ENCODE data around the gene POR.

The POR gene

GRCh38 chr7:75995052-75995471 lies 80.1 kb downstream of the POR start:
- peak overlapping the region; percentile 63 for H3K4me3 ChIP-seq (ENCODE audit: low read depth, low read length)
- POLR2A ChIA-PET = interaction anchor here (0.8 to 1.5 kb wide), 2 partner anchors 17 to 25 kb away, joined by 3 read pairs; no protein-coding TSS in a partner anchor
- CTCF ChIA-PET = interaction anchor here (1.0 to 1.1 kb wide), 2 partner anchors 25 to 130 kb away, joined by 3 read pairs; no protein-coding TSS in a partner anchor
- DNase-seq (ENCODE audit: low read depth, low spot score) = no peak
- no peak for TF ChIP-seq CTCF (IDR thresholded peaks at IDR 0.05; ENCODE audit: insufficient read depth, low read length, missing control alignments)

- DNase-seq (ENCODE audit: low read depth, low spot score) = no peak
- POLR2A ChIA-PET = no interaction called here
- CTCF ChIA-PET = no interaction called here
- no peak for TF ChIP-seq CTCF (IDR thresholded peaks at IDR 0.05; ENCODE audit: insufficient read depth, low read length, missing control alignments)
- no peak overlapping the region for H3K4me3 ChIP-seq (ENCODE audit: low read depth, low read length)
Measured at GRCh38 chr7:75995996-75996395, 81.0 kb downstream of the POR start.

GRCh38 chr7:75996476-75996875 lies 81.5 kb downstream of the POR start:
- no peak for TF ChIP-seq CTCF (IDR thresholded peaks at IDR 0.05; ENCODE audit: insufficient read depth, low read length, missing control alignments)
- ChIA-PET POLR2A (no interaction called here), CTCF (no interaction called here)
- H3K4me3 ChIP-seq (ENCODE audit: low read depth, low read length) = no peak overlapping the region
- DNase-seq (ENCODE audit: low read depth, low spot score) = no peak

- ChIA-PET POLR2A (no interaction called here), CTCF (interaction anchor here (0.8 kb wide), 1 partner anchor 22 kb away, joined by 3 read pairs; no protein-coding TSS in a partner anchor)
- DNase-seq (ENCODE audit: low read depth, low spot score) = no peak
- H3K4me3 ChIP-seq (ENCODE audit: low read depth, low read length) = no peak overlapping the region
- TF ChIP-seq CTCF (IDR thresholded peaks at IDR 0.05; ENCODE audit: insufficient read depth, low read length, missing control alignments) = no peak
Measured at GRCh38 chr7:75998038-75998437, 83.1 kb downstream of the POR start.

- TF ChIP-seq CTCF (IDR thresholded peaks at IDR 0.05; ENCODE audit: insufficient read depth, low read length, missing control alignments) = no peak
- DNase-seq (ENCODE audit: low read depth, low spot score) = no peak
- ChIA-PET POLR2A (no interaction called here), CTCF (no interaction called here)
- H3K4me3 ChIP-seq (ENCODE audit: low read depth, low read length) = no peak overlapping the region
Measured at GRCh38 chr7:76000566-76000965, 85.6 kb downstream of the POR start.

GRCh38 chr7:76002139-76002538 lies 87.2 kb downstream of the POR start:
- DNase-seq (ENCODE audit: low read depth, low spot score) = no peak
- ChIA-PET CTCF (interaction anchor here (0.8 kb wide), 1 partner anchor 9 kb away, joined by 4 read pairs; no protein-coding TSS in a partner anchor), POLR2A (no interaction called here)
- no peak overlapping the region for H3K4me3 ChIP-seq (ENCODE audit: low read depth, low read length)
- no peak for TF ChIP-seq CTCF (IDR thresholded peaks at IDR 0.05; ENCODE audit: insufficient read depth, low read length, missing control alignments)

Data from AG04449 (cell line).